Fibroblast of skin of scalp (primary cell): ENCODE data around the gene TNPO2. TPM values are rescaled to one million over a fixed set of nuclear protein-coding genes. Genes with fewer than 3 reads are reported as not detected.

Experiments
- DNase-seq: peaks from one replicate; pipeline ENCODE4 v3.0.0-alpha.2; 2013
- polyA plus RNA-seq, 2 experiments: library from polyadenylated mRNA; unstranded; fragments of 120-200 nt; gene quantifications; one replicate each; pipeline ENCODE4 v1.2.1, GENCODE V29; 2013; ENCODE audit not compliant: insufficient read length in 2 of 2

Gene TNPO2
- polyA plus RNA-seq (2013, experiment 1 of 2; ENCODE audit: insufficient read length) = 50.4 TPM
- polyA plus RNA-seq (2013, experiment 2 of 2; ENCODE audit: insufficient read length) = 51.2 TPM

- DNase-seq = peak; percentile 64
Measured at GRCh38 chr19:12723641-12724426, at the start of gene TNPO2. Gene TNPO2, minus strand, starts transcription at chr19:12723932. Its CDS starts 2,955 bp downstream, at chr19:12720977.

- DNase-seq = no peak
Measured at GRCh38 chr19:12772323-12772722, 48.6 kb upstream of the TNPO2 start.

- no peak for DNase-seq
Measured at GRCh38 chr19:12770922-12771321, 47.2 kb upstream of the TNPO2 start.

GRCh38 chr19:12769689-12770088 is 46.0 kb upstream of the TNPO2 start:
- DNase-seq = no peak

GRCh38 chr19:12767666-12768065 is 43.9 kb upstream of the TNPO2 start:
- DNase-seq = no peak

GRCh38 chr19:12767150-12767549 is 43.4 kb upstream of the TNPO2 start:
- no peak for DNase-seq

- DNase-seq = peak; percentile 80
Measured at GRCh38 chr19:12766051-12766521, 42.4 kb upstream of the TNPO2 start.

- no peak for DNase-seq
Measured at GRCh38 chr19:12764698-12765097, 41.0 kb upstream of the TNPO2 start.

- no peak for DNase-seq
Measured at GRCh38 chr19:12763100-12763499, 39.4 kb upstream of the TNPO2 start.

GRCh38 chr19:12759686-12760085 is 36.0 kb upstream of the TNPO2 start:
- no peak for DNase-seq

- peak; percentile 66 for DNase-seq
Measured at GRCh38 chr19:12757544-12758274, 34.0 kb upstream of the TNPO2 start.

- no peak for DNase-seq
Measured at GRCh38 chr19:12756150-12756883, 32.6 kb upstream of the TNPO2 start.

- DNase-seq = no peak
Measured at GRCh38 chr19:12754465-12755196, 30.9 kb upstream of the TNPO2 start.

GRCh38 chr19:12752056-12752781 is 28.5 kb upstream of the TNPO2 start:
- no peak for DNase-seq

- DNase-seq = no peak
Measured at GRCh38 chr19:12751635-12752034, 27.9 kb upstream of the TNPO2 start, which contains the start of gene BEST2. Gene BEST2, plus strand, starts transcription at chr19:12751791. Its CDS starts 802 bp downstream, at chr19:12752593.

GRCh38 chr19:12750851-12751250 is 27.1 kb upstream of the TNPO2 start:
- DNase-seq = no peak

- DNase-seq = peak; percentile 29
Measured at GRCh38 chr19:12749938-12750521, 26.3 kb upstream of the TNPO2 start.

- DNase-seq = no peak
Measured at GRCh38 chr19:12748489-12748888, 24.8 kb upstream of the TNPO2 start.

GRCh38 chr19:12745166-12745897 is 21.6 kb upstream of the TNPO2 start:
- peak; percentile 42 for DNase-seq

GRCh38 chr19:12737835-12738351 is 14.2 kb upstream of the TNPO2 start:
- DNase-seq = no peak
